NCI-H1436 (cell line): ENCODE measurements around the gene MBD5.

Source experiments
- DNase-seq: peaks from one replicate; lab custom pipeline; 2025; lab: John Stamatoyannopoulos, UW

The MBD5 gene

GRCh38 chr2:148023861-148024260, 3.0 kb downstream of the MBD5 start:
- no peak for DNase-seq

- DNase-seq, result no peak
Measured at GRCh38 chr2:148026573-148026972, 5.7 kb downstream of the MBD5 start.

- no peak for DNase-seq
Measured at GRCh38 chr2:148027822-148028221, 6.9 kb downstream of the MBD5 start.

- no peak for DNase-seq
Measured at GRCh38 chr2:148028781-148029180, 7.9 kb downstream of the MBD5 start.

- DNase-seq, result no peak
Measured at GRCh38 chr2:148031152-148031551, 10.3 kb downstream of the MBD5 start.

- no peak for DNase-seq
Measured at GRCh38 chr2:148032215-148032614, 11.3 kb downstream of the MBD5 start.

GRCh38 chr2:148039783-148040182, 18.9 kb downstream of the MBD5 start:
- DNase-seq, result no peak

- DNase-seq, result no peak
Measured at GRCh38 chr2:148042219-148042618, 21.3 kb downstream of the MBD5 start.

- DNase-seq, result no peak
Measured at GRCh38 chr2:148044322-148044721, 23.4 kb downstream of the MBD5 start.

- DNase-seq, result no peak
Measured at GRCh38 chr2:148046802-148047201, 25.9 kb downstream of the MBD5 start.

- DNase-seq, result no peak
Measured at GRCh38 chr2:148048475-148049221, 27.8 kb downstream of the MBD5 start.

- no peak for DNase-seq
Measured at GRCh38 chr2:148049284-148049683, 28.4 kb downstream of the MBD5 start.

GRCh38 chr2:148052687-148053086, 31.8 kb downstream of the MBD5 start:
- no peak for DNase-seq

- no peak for DNase-seq
Measured at GRCh38 chr2:148058641-148059040, 37.8 kb downstream of the MBD5 start.

- no peak for DNase-seq
Measured at GRCh38 chr2:148063633-148064032, 42.7 kb downstream of the MBD5 start.

GRCh38 chr2:148065936-148066335, 45.0 kb downstream of the MBD5 start:
- no peak for DNase-seq

GRCh38 chr2:148067801-148068200, 46.9 kb downstream of the MBD5 start:
- DNase-seq, result no peak

- DNase-seq, result no peak
Measured at GRCh38 chr2:148071351-148071750, 50.5 kb downstream of the MBD5 start.

- no peak for DNase-seq
Measured at GRCh38 chr2:148096012-148096411, 75.1 kb downstream of the MBD5 start.

- no peak for DNase-seq
Measured at GRCh38 chr2:148102641-148103040, 81.8 kb downstream of the MBD5 start.

GRCh38 chr2:148103946-148104345, 83.1 kb downstream of the MBD5 start:
- DNase-seq, result no peak

- DNase-seq, result no peak
Measured at GRCh38 chr2:148106331-148106730, 85.4 kb downstream of the MBD5 start.

GRCh38 chr2:148108385-148108784, 87.5 kb downstream of the MBD5 start:
- no peak for DNase-seq

- no peak for DNase-seq
Measured at GRCh38 chr2:148110184-148110583, 89.3 kb downstream of the MBD5 start.
